ENCODE data around the gene FBLN1. TPM values are rescaled to one million over a fixed set of nuclear protein-coding genes. Genes with fewer than 3 reads are reported as not detected.
"Not testable (repeated sequence)": the region's sequence is repeated elsewhere in the genome, so short reads cannot be mapped to it uniquely, and the experiment has no call there.

The FBLN1 gene
- total and polyA plus RNA-seq, 2 donors (not counting 3 experiments of a cell fraction or from before 2014, with no cell fraction given), result 1.2 to 4.0 TPM

DNA sequence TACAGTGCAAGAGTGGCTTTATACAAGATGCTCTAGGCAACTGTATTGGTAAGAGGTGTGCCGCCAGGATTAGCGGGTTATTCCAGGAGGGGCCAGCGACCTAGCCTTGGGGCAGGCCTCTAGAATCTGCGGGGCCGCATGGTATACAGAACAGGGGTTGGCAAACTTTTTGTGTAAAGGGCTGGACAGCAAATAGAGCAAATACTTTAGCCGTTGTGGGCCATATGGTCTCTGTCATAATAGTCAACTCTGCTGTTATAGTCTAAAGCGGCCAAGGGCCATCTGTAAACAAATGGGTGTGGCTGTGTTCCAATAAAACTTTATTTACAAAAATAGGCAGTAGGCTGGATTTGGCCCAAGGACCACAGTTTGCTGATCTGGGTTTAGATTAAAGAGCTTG is 32.6 kb downstream of the FBLN1 start:
- no peak for FAIRE-seq
- BruUV-seq (replicated peaks), result no TSS peak
- dilution Hi-C loops (cut with MboI; ENCODE audit: extremely low pct_ligation_motif_present, low sequenced_read_pairs), result no loop called here

DNA sequence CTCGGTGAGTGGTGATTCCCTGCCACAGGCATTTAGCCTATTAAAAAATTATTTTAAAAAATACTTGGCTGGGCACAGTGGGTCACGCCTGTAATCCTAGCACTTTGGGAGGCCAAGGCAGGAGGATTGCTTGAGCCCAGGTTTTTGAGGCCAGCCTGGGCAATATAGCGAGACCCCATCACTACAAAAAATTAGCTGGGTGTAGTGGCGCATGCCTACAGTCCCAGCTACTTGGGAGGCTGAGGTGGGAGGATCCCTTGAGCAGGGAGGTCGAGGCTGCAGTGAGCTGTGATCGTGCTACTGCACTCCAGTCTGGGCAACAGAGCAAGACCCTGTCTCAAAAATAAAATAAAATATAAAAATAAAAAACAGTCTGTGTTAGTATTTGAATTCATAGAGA is 33.2 kb downstream of the FBLN1 start:
- H3K9ac ChIP-seq (replicated peaks; ENCODE audit: extremely low read depth, insufficient read depth, low read length); H3K36me3 ChIP-seq (ENCODE audit: control insufficient read depth in 2 of 2, extremely low read depth in 1 of 2, insufficient read depth in 2 of 2, low read length in 2 of 2); H3K4me1 ChIP-seq (ENCODE audit: control insufficient read depth, extremely low read depth, insufficient read depth, low read length); H4K20me1 ChIP-seq (replicated peaks; ENCODE audit: control insufficient read depth, extremely low read depth, insufficient read depth, low read length); H3K27me3 ChIP-seq (ENCODE audit: control insufficient read depth in 2 of 2, insufficient read depth in 2 of 2, low read length in 2 of 2); H2AFZ ChIP-seq (ENCODE audit: low read depth, low read length); BruUV-seq (replicated peaks); DNase-seq (ENCODE audit: low read depth, low spot score); H3K9me1 ChIP-seq (replicated peaks; ENCODE audit: control insufficient read depth, extremely low read depth, insufficient read depth, low read length); H3K4me3 ChIP-seq (replicated peaks in 1 of 3; ENCODE audit: insufficient read depth in 1 of 3, low read depth in 1 of 3, low read length in 3 of 3); H3K4me2 ChIP-seq (ENCODE audit: insufficient read depth, low read length); POLR2A ChIA-PET; H3K9me3 ChIP-seq (replicated peaks; ENCODE audit: control insufficient read depth, insufficient read depth, low read length); H3K79me2 ChIP-seq (ENCODE audit: control insufficient read depth, insufficient read depth, low read length); dilution Hi-C loops (cut with MboI; ENCODE audit: extremely low pct_ligation_motif_present, low sequenced_read_pairs); CTCF ChIA-PET; H3K27ac ChIP-seq (ENCODE audit: insufficient read depth, low read depth, low read length); intact Hi-C loops (cut with micrococcal nuclease); FAIRE-seq: not testable (repeated sequence)

More for the DNA sequence above, 32.6 kb downstream of the FBLN1 start:
- no peaks in the 10 kb centered on the region for H3K9me1 ChIP-seq (replicated peaks; ENCODE audit: control insufficient read depth, extremely low read depth, insufficient read depth, low read length)
- no peak overlapping the region for H3K27ac ChIP-seq (ENCODE audit: insufficient read depth, low read depth, low read length)
- H3K79me2 ChIP-seq (ENCODE audit: control insufficient read depth, insufficient read depth, low read length), result no peaks in the 10 kb centered on the region
- no peak overlapping the region for H2AFZ ChIP-seq (ENCODE audit: low read depth, low read length)
- intact Hi-C loops (cut with micrococcal nuclease), result no loop called here
- H3K9ac ChIP-seq (replicated peaks; ENCODE audit: extremely low read depth, insufficient read depth, low read length), result no peak overlapping the region
- CTCF ChIA-PET, result no interaction called here
- POLR2A ChIA-PET, result no interaction called here
- H3K4me2 ChIP-seq (ENCODE audit: insufficient read depth, low read length), result no peak overlapping the region
- no peak for DNase-seq (ENCODE audit: low read depth, low spot score)
- H3K36me3 ChIP-seq (ENCODE audit: control insufficient read depth in 2 of 2, extremely low read depth in 1 of 2, insufficient read depth in 2 of 2, low read length in 2 of 2), result no peaks in the 10 kb centered on the region
- no peaks in the 10 kb centered on the region for H3K27me3 ChIP-seq (ENCODE audit: control insufficient read depth in 2 of 2, insufficient read depth in 2 of 2, low read length in 2 of 2)
- no peaks in the 10 kb centered on the region for H3K9me3 ChIP-seq (replicated peaks; ENCODE audit: control insufficient read depth, insufficient read depth, low read length)
- no peaks in the 10 kb centered on the region for H3K4me1 ChIP-seq (ENCODE audit: control insufficient read depth, extremely low read depth, insufficient read depth, low read length)
- no peak overlapping the region for H3K4me3 ChIP-seq (replicated peaks in 1 of 3; ENCODE audit: insufficient read depth in 1 of 3, low read depth in 1 of 3, low read length in 3 of 3)
- TF ChIP-seq GATA2 (IDR thresholded peaks at IDR 0.05; ENCODE audit: insufficient read depth, insufficient read length, low read depth, low read length) (no peak), POLR2A (IDR thresholded peaks at IDR 0.05; ENCODE audit: low read depth, low read length) (no peak), POLR2AphosphoS5 (IDR thresholded peaks at IDR 0.05; ENCODE audit: insufficient read depth, low read depth, low read length) (no peak), EZH2 (IDR thresholded peaks at IDR 0.05; ENCODE audit: borderline replicate concordance, low read depth, low read length, severe bottlenecking) (no peak), FOS (IDR thresholded peaks at IDR 0.05; ENCODE audit: borderline replicate concordance, insufficient read depth, low read length) (no peak), CTCF (IDR thresholded peaks at IDR 0.05; ENCODE audit: extremely low read depth in 1 of 2, insufficient read depth in 1 of 2, low read depth in 1 of 2, low read length in 2 of 2) (no peak), JUN (IDR thresholded peaks at IDR 0.05; ENCODE audit: borderline replicate concordance, insufficient read depth, insufficient read length, low read depth) (no peak), MYC (IDR thresholded peaks at IDR 0.05; ENCODE audit: low read depth, low read length) (no peak)
- TF ChIP-seq, protein P1, sequence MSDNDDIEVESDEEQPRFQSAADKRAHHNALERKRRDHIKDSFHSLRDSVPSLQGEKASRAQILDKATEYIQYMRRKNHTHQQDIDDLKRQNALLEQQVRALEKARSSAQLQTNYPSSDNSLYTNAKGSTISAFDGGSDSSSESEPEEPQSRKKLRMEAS (IDR thresholded peaks at IDR 0.05; ENCODE audit: insufficient read depth, insufficient read length), result no peak
- no peaks in the 10 kb centered on the region for H4K20me1 ChIP-seq (replicated peaks; ENCODE audit: control insufficient read depth, extremely low read depth, insufficient read depth, low read length)

All from endothelial cell of umbilical vein (primary cell).